IgD-negative memory B cell (primary cell): ENCODE results near the gene KLF11. TPM values are rescaled to one million over a fixed set of nuclear protein-coding genes. Genes with fewer than 3 reads are reported as not detected.

ENCODE experiments used
- H3K27ac Mint-ChIP-seq, 3 donors: one replicate each; pipeline ENCODE4 v1.8.0; 2020 to 2022; ENCODE audit warnings: mild to moderate bottlenecking in 3 of 3, mixed read lengths in 3 of 3, moderate library complexity in 1 of 3
- H3K27me3 Mint-ChIP-seq: one replicate; pipeline ENCODE4 v1.8.0; 2021; ENCODE audit warnings: mixed read lengths
- H3K36me3 Mint-ChIP-seq: one replicate; pipeline ENCODE4 v1.8.0; 2020; ENCODE audit warnings: mild to moderate bottlenecking, mixed read lengths
- H3K4me1 Mint-ChIP-seq, 3 donors: one replicate each; pipeline ENCODE4 v1.8.0; 2020 to 2022; ENCODE audit warnings: mixed read lengths in 3 of 3, mild to moderate bottlenecking in 1 of 3
- H3K4me3 Mint-ChIP-seq, 4 donors: one replicate each; pipeline ENCODE4 v1.8.0; 2020 to 2022; ENCODE audit warnings: mild to moderate bottlenecking in 4 of 4, mixed read lengths in 4 of 4, moderate library complexity in 3 of 4
- H3K9me3 Mint-ChIP-seq, 3 donors: one replicate each; pipeline ENCODE4 v1.8.0; 2020 to 2021; ENCODE audit warnings: mixed read lengths in 3 of 3, mild to moderate bottlenecking in 1 of 3
- polyA plus RNA-seq: library from polyadenylated mRNA; unstranded; fragments of 300-500 nt; fragmentation: Illumina TruSeq; gene quantifications from one replicate; pipeline ENCODE4 v1.2.3, GENCODE V29; 2021

Gene KLF11
- polyA plus RNA-seq, 1 donor from 2014 or later, result 13.9 TPM

- Mint-ChIP-seq H3K27me3 (peaks cover 10% of the 10 kb centered on the region), H3K4me3 (no peak overlapping the region), H3K27ac (no peak overlapping the region), H3K9me3 (peaks cover 5 to 8% (median 6%) of the 10 kb centered on the region in 3 donors), H3K36me3 (peaks cover 2% of the 10 kb centered on the region), H3K4me1 (peaks cover 0 to 2% (median 0%) of the 10 kb centered on the region in 3 donors)
Measured at GRCh38 chr2:10103179-10103578, 59.8 kb downstream of the KLF11 start.

Other genes starting within 250 kb of the KLF11 start
- 15.7 TPM for gene TAF1B, start 200.1 kb upstream of the KLF11 start, polyA plus RNA-seq
- 0.16 TPM for gene GRHL1, start 91.9 kb upstream of the KLF11 start, polyA plus RNA-seq
- gene CYS1, start 36.9 kb downstream of the KLF11 start, polyA plus RNA-seq, result not detected
- 1.0 TPM for gene RRM2, start 79.2 kb downstream of the KLF11 start, polyA plus RNA-seq